H9 (cell line): ENCODE results near the gene CPLANE1. TPM values are rescaled to one million over a fixed set of nuclear protein-coding genes. Genes with fewer than 3 reads are reported as not detected.

Experiments
- DNase-seq: peaks from one replicate; pipeline ENCODE4 v3.0.0-alpha.2; 2017
- H2AFZ ChIP-seq: one replicate; pipeline ENCODE4 v1.6.1; 2013; ENCODE audit warnings: mild to moderate bottlenecking, low read length, control low read depth, moderate library complexity
- H2AK5ac ChIP-seq: 2 replicates; pipeline ENCODE4 v1.6.1; 2013; ENCODE audit warnings: low read length, control low read depth, mixed read lengths; ENCODE audit not compliant: insufficient read length
- H2BK120ac ChIP-seq: one replicate; pipeline ENCODE4 v1.6.1; 2013; ENCODE audit warnings: low read depth, mild to moderate bottlenecking, low read length, control low read depth, inconsistent platforms; ENCODE audit not compliant: poor library complexity, severe bottlenecking
- H2BK12ac ChIP-seq: 2 replicates; pipeline ENCODE4 v1.6.1; 2013; ENCODE audit warnings: low read length, control low read depth, mixed read lengths, low read depth; ENCODE audit not compliant: insufficient read length
- H2BK15ac ChIP-seq: 2 replicates; pipeline ENCODE4 v1.6.1; 2013; ENCODE audit warnings: low read depth, low read length, control low read depth
- H2BK20ac ChIP-seq: one replicate; pipeline ENCODE4 v1.6.1; 2013; ENCODE audit warnings: low read depth, mild to moderate bottlenecking, low read length, control low read depth, inconsistent platforms; ENCODE audit not compliant: poor library complexity, severe bottlenecking
- H2BK5ac ChIP-seq: 2 replicates; pipeline ENCODE4 v1.6.1; 2013; ENCODE audit warnings: low read length, control low read depth, mixed read lengths; ENCODE audit not compliant: insufficient read length
- H3K14ac ChIP-seq: 2 replicates; pipeline ENCODE4 v1.6.1; 2013; ENCODE audit warnings: low read length, control low read depth; ENCODE audit not compliant: insufficient read depth
- H3K18ac ChIP-seq: 2 replicates; pipeline ENCODE4 v1.6.1; 2013; ENCODE audit warnings: low read depth, mild to moderate bottlenecking, mixed read lengths, low read length, control low read depth; ENCODE audit not compliant: insufficient read length
- H3K23ac ChIP-seq: 2 replicates; pipeline ENCODE4 v1.6.1; 2013; ENCODE audit warnings: low read length, control low read depth, mixed read lengths, low read depth; ENCODE audit not compliant: insufficient read length
- H3K23me2 ChIP-seq: 2 replicates; pipeline ENCODE4 v1.6.1; 2013; ENCODE audit warnings: low read depth, mild to moderate bottlenecking, mixed read lengths, low read length, control low read depth; ENCODE audit not compliant: insufficient read length, poor library complexity, severe bottlenecking
- H3K27ac ChIP-seq: 2 replicates; pipeline ENCODE4 v1.5.1; 2013; ENCODE audit warnings: low read length, control low read depth, mixed read lengths, low read depth; ENCODE audit not compliant: insufficient read length
- H3K27me3 ChIP-seq: 2 replicates; pipeline ENCODE4 v1.6.1; 2013; ENCODE audit warnings: low read length, control low read depth, inconsistent platforms; ENCODE audit not compliant: insufficient read depth
- H3K4ac ChIP-seq: 2 replicates; pipeline ENCODE4 v1.6.1; 2013; ENCODE audit warnings: low read depth, mild to moderate bottlenecking, control low read depth, inconsistent platforms, low read length, moderate library complexity
- H3K4me1 ChIP-seq: 2 replicates; pipeline ENCODE4 v1.6.1; 2013; ENCODE audit warnings: low read length, control low read depth, inconsistent platforms; ENCODE audit not compliant: insufficient read depth
- H3K4me2 ChIP-seq: 2 replicates; pipeline ENCODE4 v1.6.1; 2013; ENCODE audit warnings: low read length, control low read depth, mixed read lengths; ENCODE audit not compliant: insufficient read length, insufficient read depth
- H3K56ac ChIP-seq: 2 replicates; pipeline ENCODE4 v1.6.1; 2013; ENCODE audit warnings: low read depth, mild to moderate bottlenecking, mixed read lengths, low read length, control low read depth; ENCODE audit not compliant: insufficient read length
- H3K79me1 ChIP-seq: 2 replicates; pipeline ENCODE4 v1.6.1; 2013; ENCODE audit warnings: low read depth, mild to moderate bottlenecking, moderate library complexity, low read length, control low read depth, inconsistent platforms; ENCODE audit not compliant: insufficient read depth, poor library complexity, severe bottlenecking
- H3K79me2 ChIP-seq: 2 replicates; pipeline ENCODE4 v1.6.1; 2013; ENCODE audit warnings: low read length, control low read depth, inconsistent platforms; ENCODE audit not compliant: insufficient read depth
- H3K9ac ChIP-seq: 2 replicates; pipeline ENCODE4 v1.6.1; 2013; ENCODE audit warnings: low read length, control low read depth, mixed read lengths; ENCODE audit not compliant: insufficient read length; ENCODE audit errors: extremely low read depth
- H3K9me3 ChIP-seq: one replicate; pipeline ENCODE4 v1.6.1; 2013; ENCODE audit warnings: low read depth, low read length, inconsistent platforms; ENCODE audit not compliant: control insufficient read depth
- H3T11ph ChIP-seq: one replicate; pipeline ENCODE4 v1.6.1; 2013; ENCODE audit warnings: mild to moderate bottlenecking, low read length, control low read depth, inconsistent platforms
- H4K20me1 ChIP-seq: one replicate; pipeline ENCODE4 v1.6.1; 2013; ENCODE audit not compliant: control insufficient read depth, insufficient read length, insufficient read depth
- H4K5ac ChIP-seq: 2 replicates; pipeline ENCODE4 v1.6.1; 2013; ENCODE audit warnings: low read depth, mild to moderate bottlenecking, mixed read lengths, low read length, control low read depth; ENCODE audit not compliant: insufficient read length
- H4K8ac ChIP-seq: replicated peaks from 2 replicates; pipeline ENCODE4 v1.6.1; 2013; ENCODE audit warnings: low read length, control low read depth, mixed read lengths, low read depth; ENCODE audit not compliant: insufficient read length
- H4K91ac ChIP-seq: 2 replicates; pipeline ENCODE4 v1.6.1; 2013; ENCODE audit warnings: low read depth, mild to moderate bottlenecking, moderate library complexity, mixed read lengths, low read length, control low read depth; ENCODE audit not compliant: insufficient read length
- H3K27ac Mint-ChIP-seq, 3 experiments: 2 replicates in 2 of 3; 3 replicates in 1 of 3; pipeline ENCODE4 v1.8.0; 2020 to 2021; ENCODE audit warnings: mixed read lengths in 3 of 3, mild to moderate bottlenecking in 1 of 3, moderate library complexity in 1 of 3
- H3K27me3 Mint-ChIP-seq: 2 replicates; pipeline ENCODE4 v1.8.0; 2021; ENCODE audit warnings: low read depth, mild to moderate bottlenecking, moderate library complexity, mixed read lengths
- H3K36me3 Mint-ChIP-seq, 3 experiments: 2 replicates in 2 of 3; 3 replicates in 1 of 3; pipeline ENCODE4 v1.8.0; 2020 to 2021; ENCODE audit warnings: low read depth in 3 of 3, mixed read lengths in 3 of 3; ENCODE audit not compliant: insufficient read depth in 1 of 3
- H3K4me1 Mint-ChIP-seq, 2 experiments: 2 replicates each; pipeline ENCODE4 v1.8.0; 2020; ENCODE audit warnings: mixed read lengths in 2 of 2
- H3K4me3 Mint-ChIP-seq, 2 experiments: 2 replicates in 1 of 2; 3 replicates in 1 of 2; pipeline ENCODE4 v1.8.0; 2020 to 2021; ENCODE audit warnings: mild to moderate bottlenecking in 2 of 2, mixed read lengths in 2 of 2, moderate library complexity in 1 of 2
- H3K9me3 Mint-ChIP-seq, 2 experiments: 2 replicates in 1 of 2; 3 replicates in 1 of 2; pipeline ENCODE4 v1.8.0; 2020; ENCODE audit warnings: mild to moderate bottlenecking in 2 of 2, mixed read lengths in 2 of 2, moderate library complexity in 1 of 2
- WGBS: extraction: QIAGEN DNeasy Blood & Tissue Kit; methylation state at CpG from one replicate; pipeline ENCODE4 v1.1.7; 2013; ENCODE audit warnings: missing lambda C conversion rate, low lambda C conversion rate, mixed read lengths; ENCODE audit not compliant: insufficient read length; ENCODE audit errors: extremely low coverage; 5-methylcytosine and 5-hydroxymethylcytosine counted together
- total RNA-seq: library from RNA; stranded (reverse); gene quantifications from 2 replicates; pipeline ENCODE4 v1.2.1, GENCODE V29; 2021
- TF ChIP-seq, protein P1 (sequence below): fragments of 200-600 bp; sonication (generic); conservative IDR thresholded peaks from 3 replicates; pipeline ENCODE4 v1.8.0; 2021; ENCODE audit warnings: antibody characterized with exemption, mild to moderate bottlenecking

CPLANE1 gene
- total RNA-seq, 1 experiment from 2014 or later: 11.6 TPM

DNA sequence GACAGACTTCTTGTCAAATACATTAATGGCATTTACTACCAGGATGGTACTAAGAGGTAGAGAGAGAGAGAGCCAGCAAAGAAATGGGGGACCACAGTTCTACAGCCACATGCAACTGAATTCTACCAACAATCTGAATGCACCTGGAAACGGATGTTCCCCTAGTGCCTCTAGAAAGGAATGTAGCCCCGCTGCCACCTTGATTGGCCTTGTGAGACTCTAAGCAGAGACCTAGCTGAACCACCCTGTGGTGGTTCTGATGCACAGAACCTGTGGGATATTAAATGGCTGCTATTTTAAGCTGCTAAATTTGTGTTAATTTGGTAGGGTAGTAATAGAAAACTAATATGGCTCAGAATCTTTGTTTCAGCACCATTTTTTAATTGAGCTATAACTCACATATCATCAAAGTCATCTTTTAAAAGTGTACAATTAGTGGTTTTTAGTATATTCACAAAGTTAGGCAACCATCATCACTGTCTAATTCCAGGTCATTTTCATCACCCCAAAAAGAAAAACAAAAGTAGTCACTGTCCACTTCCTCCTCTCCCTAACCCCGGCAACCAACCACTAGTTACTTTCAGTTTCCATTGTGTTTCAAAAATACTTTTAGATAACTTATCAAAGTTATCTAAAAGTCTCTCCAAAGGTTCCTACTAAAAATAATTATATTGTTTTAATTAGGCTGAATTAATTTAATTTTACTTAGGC is 51.7 kb downstream of the CPLANE1 start:
- Histone ChIP-seq H3K9ac (no peak overlapping the region), H3K4me2 (no peak overlapping the region)
- peak overlapping the region in 1 of 3 experiments; percentile 72; a peak in 1 of 7 replicates for H3K27ac Mint-ChIP-seq

More for the DNA sequence above, 51.7 kb downstream of the CPLANE1 start:
- Histone ChIP-seq H2BK15ac (no peak overlapping the region), H2AFZ (no peak overlapping the region), H2BK5ac (no peak overlapping the region), H4K20me1 (no peaks in the 10 kb centered on the region), H4K8ac (no peak overlapping the region), H3K23ac (no peak overlapping the region), H3K56ac (no peak overlapping the region), H3T11ph (no peak overlapping the region), H4K5ac (no peak overlapping the region), H2BK12ac (no peak overlapping the region), H3K4me1 (no peaks in the 10 kb centered on the region), H2BK120ac (no peak overlapping the region), H3K23me2 (no peaks in the 10 kb centered on the region), H3K9me3 (no peaks in the 10 kb centered on the region), H3K4ac (no peak overlapping the region), H3K14ac (no peak overlapping the region), H2BK20ac (no peak overlapping the region), H4K91ac (no peak overlapping the region), H2AK5ac (no peak overlapping the region), H3K79me1 (no peaks in the 10 kb centered on the region), H3K27me3 (no peaks in the 10 kb centered on the region), H3K18ac (no peak overlapping the region), H3K27ac (no peak overlapping the region), H3K79me2 (no peaks in the 10 kb centered on the region)
- WGBS: no CpG with 5 or more reads among the region's 3 CpGs
- DNase-seq: no peak
- Mint-ChIP-seq H3K36me3 (peaks cover 0 to 17% (median 11%) of the 10 kb centered on the region in 3 experiments; a peak in 5 of 7 replicates), H3K27me3 (no peaks in the 10 kb centered on the region), H3K4me1 (no peaks in the 10 kb centered on the region), H3K9me3 (no peaks in the 10 kb centered on the region), H3K4me3 (no peak overlapping the region; a peak in 1 of 5 replicates)
- TF ChIP-seq, protein P1, sequence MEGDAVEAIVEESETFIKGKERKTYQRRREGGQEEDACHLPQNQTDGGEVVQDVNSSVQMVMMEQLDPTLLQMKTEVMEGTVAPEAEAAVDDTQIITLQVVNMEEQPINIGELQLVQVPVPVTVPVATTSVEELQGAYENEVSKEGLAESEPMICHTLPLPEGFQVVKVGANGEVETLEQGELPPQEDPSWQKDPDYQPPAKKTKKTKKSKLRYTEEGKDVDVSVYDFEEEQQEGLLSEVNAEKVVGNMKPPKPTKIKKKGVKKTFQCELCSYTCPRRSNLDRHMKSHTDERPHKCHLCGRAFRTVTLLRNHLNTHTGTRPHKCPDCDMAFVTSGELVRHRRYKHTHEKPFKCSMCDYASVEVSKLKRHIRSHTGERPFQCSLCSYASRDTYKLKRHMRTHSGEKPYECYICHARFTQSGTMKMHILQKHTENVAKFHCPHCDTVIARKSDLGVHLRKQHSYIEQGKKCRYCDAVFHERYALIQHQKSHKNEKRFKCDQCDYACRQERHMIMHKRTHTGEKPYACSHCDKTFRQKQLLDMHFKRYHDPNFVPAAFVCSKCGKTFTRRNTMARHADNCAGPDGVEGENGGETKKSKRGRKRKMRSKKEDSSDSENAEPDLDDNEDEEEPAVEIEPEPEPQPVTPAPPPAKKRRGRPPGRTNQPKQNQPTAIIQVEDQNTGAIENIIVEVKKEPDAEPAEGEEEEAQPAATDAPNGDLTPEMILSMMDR: no peak
